ENCODE results near the gene CTXND1. TPM values are rescaled to one million over a fixed set of nuclear protein-coding genes. Genes with fewer than 3 reads are reported as not detected.

The CTXND1 gene
- total and polyA plus RNA-seq, 2 experiments from 2014 or later: 0.05 TPM; not detected in 1

GRCh38 chr15:80274554-80274953 is 22.5 kb upstream of the CTXND1 start:
- H3K36me3 ChIP-seq (ENCODE audit: insufficient read depth): no peaks in the 10 kb centered on the region
- no peak overlapping the region for H3K27ac ChIP-seq (ENCODE audit: low read depth)
- H3F3A ChIP-seq (replicated peaks; ENCODE audit: low read depth): no peaks in the 10 kb centered on the region
- no peaks in the 10 kb centered on the region for H3K36me3 Mint-ChIP-seq (ENCODE audit: low read depth)
- H3K4me3 Mint-ChIP-seq: no peak overlapping the region
- no peaks in the 10 kb centered on the region for H4K20me1 ChIP-seq (replicated peaks; ENCODE audit: insufficient read depth)
- H2AFZ ChIP-seq: no peak overlapping the region
- H3K27me3 ChIP-seq (ENCODE audit: insufficient read depth): no peaks in the 10 kb centered on the region
- TF ChIP-seq ZNF114 (CRISPR knock-in tag; IDR thresholded peaks at IDR 0.05) (no peak), STAT1 (IDR thresholded peaks at IDR 0.05; ENCODE audit: unreplicated experiment) (no peak), ZNF462 (CRISPR knock-in tag; IDR thresholded peaks at IDR 0.05) (no peak), EZH2 (IDR thresholded peaks at IDR 0.05; ENCODE audit: low read depth, unreplicated experiment) (no peak)
- H3K9me2 ChIP-seq (ENCODE audit: insufficient read depth): 0 out of 2 replicates have a peak, but pooled peaks cover 1% of the 10 kb centered on the region
- H3K9me3 Mint-ChIP-seq: no peaks in the 10 kb centered on the region
- DNase-seq (ENCODE audit: low spot score): no peak
- H3K4me1 ChIP-seq (ENCODE audit: insufficient read depth): no peaks in the 10 kb centered on the region
- H3K4me3 ChIP-seq: no peak overlapping the region
- H3K27ac Mint-ChIP-seq: no peak overlapping the region
- no peak for ATAC-seq
- H3K79me2 ChIP-seq (replicated peaks; ENCODE audit: insufficient read depth): no peaks in the 10 kb centered on the region
- no peak overlapping the region for H3K4me2 ChIP-seq
- H3K4me1 Mint-ChIP-seq: no peaks in the 10 kb centered on the region
- H3K27me3 Mint-ChIP-seq (ENCODE audit: insufficient read depth, low read depth, poor library complexity): peaks cover 4% of the 10 kb centered on the region

GRCh38 chr15:80272987-80273386 is 21.0 kb upstream of the CTXND1 start:
- Mint-ChIP-seq H3K4me1 (no peaks in the 10 kb centered on the region), H3K27me3 (ENCODE audit: insufficient read depth, low read depth, poor library complexity) (peaks cover 2% of the 10 kb centered on the region), H3K36me3 (ENCODE audit: low read depth) (no peaks in the 10 kb centered on the region), H3K9me3 (no peaks in the 10 kb centered on the region), H3K4me3 (no peak overlapping the region), H3K27ac (no peak overlapping the region)
- Histone ChIP-seq H3K4me3 (no peak overlapping the region), H3K9me2 (ENCODE audit: insufficient read depth) (0 out of 2 replicates have a peak, but pooled peaks cover 2% of the 10 kb centered on the region), H3K36me3 (ENCODE audit: insufficient read depth) (no peaks in the 10 kb centered on the region), H3K79me2 (replicated peaks; ENCODE audit: insufficient read depth) (no peaks in the 10 kb centered on the region), H3K27me3 (ENCODE audit: insufficient read depth) (no peaks in the 10 kb centered on the region), H3F3A (replicated peaks; ENCODE audit: low read depth) (no peaks in the 10 kb centered on the region), H4K20me1 (replicated peaks; ENCODE audit: insufficient read depth) (no peaks in the 10 kb centered on the region), H3K4me2 (no peak overlapping the region), H3K4me1 (ENCODE audit: insufficient read depth) (no peaks in the 10 kb centered on the region), H3K27ac (ENCODE audit: low read depth) (no peak overlapping the region), H2AFZ (no peak overlapping the region)
- no peak for TF ChIP-seq CREB1 (CRISPR knock-in tag; IDR thresholded peaks at IDR 0.05; ENCODE audit: low read depth)
- DNase-seq (ENCODE audit: low spot score): no peak
- no peak for ATAC-seq

Measured in GM23338 (cell line).